ENCODE data around the gene TMEM128. TPM values are rescaled to one million over a fixed set of nuclear protein-coding genes. Genes with fewer than 3 reads are reported as not detected.
A peak's percentile ranks its signal among the peaks of the same experiment; 100 is the strongest.

TMEM128 gene
- total and polyA plus RNA-seq, 2 donors (not counting 1 experiment from before 2014, with no cell fraction given): 26.4 to 52.1 TPM

GRCh38 chr4:4268776-4269175 is 20.8 kb upstream of the TMEM128 start:
- Histone ChIP-seq H3K4me3 (replicated peaks in 1 of 4; ENCODE audit: control extremely low read depth in 1 of 4, insufficient read depth in 1 of 4, low read depth in 3 of 4, low read length in 4 of 4) (no peak overlapping the region), H3K79me2 (ENCODE audit: control insufficient read depth, insufficient read depth, low read length) (no peaks in the 10 kb centered on the region), H3K9ac (ENCODE audit: insufficient read depth, low read length) (no peak overlapping the region), H3K27me3 (ENCODE audit: control insufficient read depth, insufficient read depth, low read length) (no peaks in the 10 kb centered on the region), H3K4me2 (ENCODE audit: extremely low read depth, insufficient read depth, low read length) (no peak overlapping the region), H3K27ac (ENCODE audit: insufficient read depth, low read length) (no peak overlapping the region), H3K36me3 (ENCODE audit: control insufficient read depth, insufficient read depth, low read length) (peaks cover 2% of the 10 kb centered on the region), H3K4me1 (ENCODE audit: control insufficient read depth, extremely low read depth, insufficient read depth, low read length) (no peaks in the 10 kb centered on the region), H2AFZ (ENCODE audit: low read length) (no peak overlapping the region), H3K9me3 (ENCODE audit: control insufficient read depth, insufficient read depth, low read depth, low read length) (no peaks in the 10 kb centered on the region), H4K20me1 (ENCODE audit: control insufficient read depth, extremely low read depth, insufficient read depth, low read length) (no peaks in the 10 kb centered on the region)
- TF ChIP-seq, protein P1, sequence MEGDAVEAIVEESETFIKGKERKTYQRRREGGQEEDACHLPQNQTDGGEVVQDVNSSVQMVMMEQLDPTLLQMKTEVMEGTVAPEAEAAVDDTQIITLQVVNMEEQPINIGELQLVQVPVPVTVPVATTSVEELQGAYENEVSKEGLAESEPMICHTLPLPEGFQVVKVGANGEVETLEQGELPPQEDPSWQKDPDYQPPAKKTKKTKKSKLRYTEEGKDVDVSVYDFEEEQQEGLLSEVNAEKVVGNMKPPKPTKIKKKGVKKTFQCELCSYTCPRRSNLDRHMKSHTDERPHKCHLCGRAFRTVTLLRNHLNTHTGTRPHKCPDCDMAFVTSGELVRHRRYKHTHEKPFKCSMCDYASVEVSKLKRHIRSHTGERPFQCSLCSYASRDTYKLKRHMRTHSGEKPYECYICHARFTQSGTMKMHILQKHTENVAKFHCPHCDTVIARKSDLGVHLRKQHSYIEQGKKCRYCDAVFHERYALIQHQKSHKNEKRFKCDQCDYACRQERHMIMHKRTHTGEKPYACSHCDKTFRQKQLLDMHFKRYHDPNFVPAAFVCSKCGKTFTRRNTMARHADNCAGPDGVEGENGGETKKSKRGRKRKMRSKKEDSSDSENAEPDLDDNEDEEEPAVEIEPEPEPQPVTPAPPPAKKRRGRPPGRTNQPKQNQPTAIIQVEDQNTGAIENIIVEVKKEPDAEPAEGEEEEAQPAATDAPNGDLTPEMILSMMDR (conservative IDR thresholded peaks at IDR 0.05 in 1 of 2, IDR thresholded peaks at IDR 0.05 in 1 of 2; ENCODE audit: low read depth in 1 of 2, low read length in 2 of 2): no peak
- no peak for TF ChIP-seq EZH2 (IDR thresholded peaks at IDR 0.05; ENCODE audit: low read length, missing control alignments)
- no peak for DNase-seq (ENCODE audit: low read depth in 2 of 2)

GRCh38 chr4:4267981-4268380 is 20.0 kb upstream of the TMEM128 start:
- Histone ChIP-seq H2AFZ (ENCODE audit: low read length) (no peak overlapping the region), H3K9me3 (ENCODE audit: control insufficient read depth, insufficient read depth, low read depth, low read length) (no peaks in the 10 kb centered on the region), H3K4me1 (ENCODE audit: control insufficient read depth, extremely low read depth, insufficient read depth, low read length) (no peaks in the 10 kb centered on the region), H4K20me1 (ENCODE audit: control insufficient read depth, extremely low read depth, insufficient read depth, low read length) (no peaks in the 10 kb centered on the region), H3K27me3 (ENCODE audit: control insufficient read depth, insufficient read depth, low read length) (no peaks in the 10 kb centered on the region), H3K9ac (ENCODE audit: insufficient read depth, low read length) (no peak overlapping the region), H3K79me2 (ENCODE audit: control insufficient read depth, insufficient read depth, low read length) (no peaks in the 10 kb centered on the region), H3K36me3 (ENCODE audit: control insufficient read depth, insufficient read depth, low read length) (peaks cover 2% of the 10 kb centered on the region), H3K4me3 (replicated peaks in 1 of 4; ENCODE audit: control extremely low read depth in 1 of 4, insufficient read depth in 1 of 4, low read depth in 3 of 4, low read length in 4 of 4) (no peak overlapping the region), H3K27ac (ENCODE audit: insufficient read depth, low read length) (no peak overlapping the region), H3K4me2 (ENCODE audit: extremely low read depth, insufficient read depth, low read length) (no peak overlapping the region)
- TF ChIP-seq EZH2 (IDR thresholded peaks at IDR 0.05; ENCODE audit: low read length, missing control alignments): no peak
- TF ChIP-seq, protein P1 (conservative IDR thresholded peaks at IDR 0.05 in 1 of 2, IDR thresholded peaks at IDR 0.05 in 1 of 2; ENCODE audit: low read depth in 1 of 2, low read length in 2 of 2): no peak
- peak in 1 of 2 donors; percentile 28 for DNase-seq (ENCODE audit: low read depth in 2 of 2)

- Histone ChIP-seq H3K4me1 (ENCODE audit: control insufficient read depth, extremely low read depth, insufficient read depth, low read length) (no peaks in the 10 kb centered on the region), H3K9me3 (ENCODE audit: control insufficient read depth, insufficient read depth, low read depth, low read length) (no peaks in the 10 kb centered on the region), H3K4me3 (replicated peaks in 1 of 4; ENCODE audit: control extremely low read depth in 1 of 4, insufficient read depth in 1 of 4, low read depth in 3 of 4, low read length in 4 of 4) (no peak overlapping the region), H3K27me3 (ENCODE audit: control insufficient read depth, insufficient read depth, low read length) (peaks cover 3% of the 10 kb centered on the region), H2AFZ (ENCODE audit: low read length) (no peak overlapping the region), H3K4me2 (ENCODE audit: extremely low read depth, insufficient read depth, low read length) (no peak overlapping the region), H3K79me2 (ENCODE audit: control insufficient read depth, insufficient read depth, low read length) (no peaks in the 10 kb centered on the region), H4K20me1 (ENCODE audit: control insufficient read depth, extremely low read depth, insufficient read depth, low read length) (no peaks in the 10 kb centered on the region), H3K36me3 (ENCODE audit: control insufficient read depth, insufficient read depth, low read length) (no peaks in the 10 kb centered on the region), H3K27ac (ENCODE audit: insufficient read depth, low read length) (no peak overlapping the region), H3K9ac (ENCODE audit: insufficient read depth, low read length) (no peak overlapping the region)
- no peak for TF ChIP-seq EZH2 (IDR thresholded peaks at IDR 0.05; ENCODE audit: low read length, missing control alignments)
- TF ChIP-seq, protein P1 (conservative IDR thresholded peaks at IDR 0.05 in 1 of 2, IDR thresholded peaks at IDR 0.05 in 1 of 2; ENCODE audit: low read depth in 1 of 2, low read length in 2 of 2): peak; percentile 22 to 48
- DNase-seq (ENCODE audit: low read depth in 2 of 2): peak; percentile 51 to 72
Observed at GRCh38 chr4:4260185-4260751, 12.2 kb upstream of the TMEM128 start.

Data from fibroblast of lung (primary cell).